ENCODE measurements around the gene ENOX1.

ENOX1 gene

DNA sequence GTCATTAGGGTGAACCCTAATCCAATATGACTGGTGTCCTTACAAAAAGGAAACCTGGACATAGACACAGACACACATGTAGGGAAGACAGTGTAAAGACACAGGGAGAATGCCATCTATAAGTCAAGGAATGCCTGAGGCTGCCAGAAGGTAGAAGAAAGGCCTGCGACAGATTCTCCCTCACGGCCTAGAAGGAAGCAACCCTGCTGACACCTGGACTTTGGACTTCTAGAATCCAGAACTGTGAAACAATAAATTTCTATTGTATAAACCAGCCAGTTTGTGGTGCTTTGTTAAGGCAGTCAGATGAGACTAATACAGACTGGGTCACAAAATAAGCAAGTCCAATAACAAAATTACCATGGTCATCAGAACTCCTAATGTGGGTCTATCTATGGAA is 120.4 kb downstream of the ENOX1 start:
- no peak for DNase-seq
- no peak overlapping the region for H4K12ac ChIP-seq (ENCODE audit: low read depth, low read length)
- H3K14ac ChIP-seq (ENCODE audit: low read length), result no peak overlapping the region
- no peaks in the 10 kb centered on the region for H3K4me1 ChIP-seq (ENCODE audit: control insufficient read depth in 1 of 2, insufficient read depth in 2 of 2, low read length in 2 of 2)
- WGBS (ENCODE audit: extremely low coverage, insufficient coverage, insufficient read length), result no CpG with 5 or more reads among the region's 2 CpGs
- no peak overlapping the region for H3K4ac ChIP-seq (ENCODE audit: low read depth, low read length)
- H3K9me3 ChIP-seq (ENCODE audit: insufficient read depth, low read depth, low read length), result no peaks in the 10 kb centered on the region
- no peak overlapping the region for H3K9ac ChIP-seq (ENCODE audit: low read length)
- H3K27ac ChIP-seq (ENCODE audit: low read depth, low read length), result no peak overlapping the region
- H3K27me3 ChIP-seq (ENCODE audit: insufficient read depth, low read length), result no peaks in the 10 kb centered on the region
- no peak overlapping the region for H4K8ac ChIP-seq (ENCODE audit: low read depth, low read length)
- no peak overlapping the region for H2AFZ ChIP-seq (ENCODE audit: insufficient read depth, low read length, poor library complexity)
- H3K4me3 ChIP-seq (ENCODE audit: low read depth, low read length), result no peak overlapping the region
- H2AK5ac ChIP-seq (ENCODE audit: low read length), result no peak overlapping the region
- H3K4me2 ChIP-seq (ENCODE audit: low read length), result no peak overlapping the region
- no peaks in the 10 kb centered on the region for H3K79me1 ChIP-seq (ENCODE audit: low read length)
- H3K79me2 ChIP-seq (ENCODE audit: control insufficient read depth, insufficient read depth, low read length, poor library complexity), result no peaks in the 10 kb centered on the region
- H3K18ac ChIP-seq (ENCODE audit: low read length), result no peak overlapping the region
- H3K23ac ChIP-seq (ENCODE audit: low read length), result no peak overlapping the region
- no peak overlapping the region for H2BK12ac ChIP-seq (ENCODE audit: low read length)
- H4K91ac ChIP-seq (ENCODE audit: low read depth, low read length), result no peak overlapping the region
- H3K36me3 ChIP-seq (ENCODE audit: control insufficient read depth in 1 of 2, insufficient read depth in 2 of 2, low read length in 2 of 2), result no peaks in the 10 kb centered on the region
- no peak overlapping the region for H2BK120ac ChIP-seq (ENCODE audit: insufficient read depth, low read length, poor library complexity)
- H2BK5ac ChIP-seq (ENCODE audit: low read depth, low read length, poor library complexity), result no peak overlapping the region

DNA sequence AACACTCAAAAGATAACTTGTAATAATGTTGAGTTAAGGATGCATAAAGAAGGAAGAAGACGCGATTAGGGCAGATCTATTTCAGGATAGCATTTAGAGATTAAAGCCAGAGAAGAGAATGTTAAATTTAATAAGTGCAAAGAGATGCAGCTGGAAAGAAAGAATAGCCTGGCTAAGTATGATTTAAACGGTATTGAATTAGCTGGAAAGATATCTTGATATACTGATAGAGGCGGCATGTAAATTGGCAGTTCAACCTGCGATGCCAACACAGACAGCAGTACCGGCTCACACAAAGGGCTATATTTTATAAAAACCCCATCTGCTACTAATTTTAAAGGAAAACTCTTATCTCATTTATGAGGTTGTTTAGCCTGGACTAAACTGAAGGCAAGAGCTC is 121.4 kb downstream of the ENOX1 start:
- H3K27me3 ChIP-seq (ENCODE audit: insufficient read depth, low read length), result no peaks in the 10 kb centered on the region
- H2BK12ac ChIP-seq (ENCODE audit: low read length), result no peak overlapping the region
- no CpG with 5 or more reads among the region's 6 CpGs for WGBS (ENCODE audit: extremely low coverage, insufficient coverage, insufficient read length)
- H3K14ac ChIP-seq (ENCODE audit: low read length), result no peak overlapping the region
- no peaks in the 10 kb centered on the region for H3K79me2 ChIP-seq (ENCODE audit: control insufficient read depth, insufficient read depth, low read length, poor library complexity)
- no peaks in the 10 kb centered on the region for H3K36me3 ChIP-seq (ENCODE audit: control insufficient read depth in 1 of 2, insufficient read depth in 2 of 2, low read length in 2 of 2)
- no peak overlapping the region for H3K18ac ChIP-seq (ENCODE audit: low read length)
- no peak for DNase-seq
- no peak overlapping the region for H3K27ac ChIP-seq (ENCODE audit: low read depth, low read length)
- H3K4ac ChIP-seq (ENCODE audit: low read depth, low read length), result no peak overlapping the region
- H4K12ac ChIP-seq (ENCODE audit: low read depth, low read length), result no peak overlapping the region
- no peak overlapping the region for H4K8ac ChIP-seq (ENCODE audit: low read depth, low read length)
- H2AK5ac ChIP-seq (ENCODE audit: low read length), result no peak overlapping the region
- H2AFZ ChIP-seq (ENCODE audit: insufficient read depth, low read length, poor library complexity), result no peak overlapping the region
- H3K23ac ChIP-seq (ENCODE audit: low read length), result no peak overlapping the region
- H3K9ac ChIP-seq (ENCODE audit: low read length), result no peak overlapping the region
- H3K79me1 ChIP-seq (ENCODE audit: low read length), result no peaks in the 10 kb centered on the region
- no peaks in the 10 kb centered on the region for H3K9me3 ChIP-seq (ENCODE audit: insufficient read depth, low read depth, low read length)
- no peak overlapping the region for H2BK5ac ChIP-seq (ENCODE audit: low read depth, low read length, poor library complexity)
- no peak overlapping the region for H2BK120ac ChIP-seq (ENCODE audit: insufficient read depth, low read length, poor library complexity)
- H3K4me1 ChIP-seq (ENCODE audit: control insufficient read depth in 1 of 2, insufficient read depth in 2 of 2, low read length in 2 of 2), result no peaks in the 10 kb centered on the region
- no peak overlapping the region for H3K4me3 ChIP-seq (ENCODE audit: low read depth, low read length)
- H4K91ac ChIP-seq (ENCODE audit: low read depth, low read length), result no peak overlapping the region
- no peak overlapping the region for H3K4me2 ChIP-seq (ENCODE audit: low read length)

DNA sequence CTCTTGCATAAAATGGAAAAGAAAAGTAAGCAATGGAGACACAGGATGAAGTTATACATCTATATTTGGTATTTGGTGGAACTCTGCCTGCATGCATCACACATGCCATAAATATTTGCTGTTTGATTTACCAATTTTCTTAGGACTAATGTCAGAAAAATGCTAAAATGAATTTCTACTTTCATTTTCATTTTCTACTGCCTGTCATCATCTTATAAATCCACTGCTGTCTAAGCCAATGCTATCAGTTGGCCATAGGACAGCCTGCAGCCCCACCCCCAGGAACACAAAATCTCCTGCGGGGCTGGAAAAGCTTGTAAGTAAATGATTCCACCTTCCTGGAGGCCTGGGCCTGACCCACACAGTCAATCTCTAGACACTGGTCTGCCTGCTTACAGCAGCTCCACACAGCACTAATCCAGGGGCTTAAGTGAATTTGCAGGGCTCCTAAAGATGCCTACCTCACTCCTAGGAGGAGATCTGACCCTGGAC is 122.0 kb downstream of the ENOX1 start:
- Histone ChIP-seq H3K9ac (ENCODE audit: low read length) (no peak overlapping the region), H3K36me3 (ENCODE audit: control insufficient read depth in 1 of 2, insufficient read depth in 2 of 2, low read length in 2 of 2) (no peaks in the 10 kb centered on the region), H2BK12ac (ENCODE audit: low read length) (no peak overlapping the region), H3K4me1 (ENCODE audit: control insufficient read depth in 1 of 2, insufficient read depth in 2 of 2, low read length in 2 of 2) (no peaks in the 10 kb centered on the region), H3K79me1 (ENCODE audit: low read length) (no peaks in the 10 kb centered on the region), H3K14ac (ENCODE audit: low read length) (no peak overlapping the region), H2BK5ac (ENCODE audit: low read depth, low read length, poor library complexity) (no peak overlapping the region), H3K27me3 (ENCODE audit: insufficient read depth, low read length) (no peaks in the 10 kb centered on the region), H3K79me2 (ENCODE audit: control insufficient read depth, insufficient read depth, low read length, poor library complexity) (no peaks in the 10 kb centered on the region), H4K8ac (ENCODE audit: low read depth, low read length) (no peak overlapping the region), H3K4me3 (ENCODE audit: low read depth, low read length) (no peak overlapping the region), H2AK5ac (ENCODE audit: low read length) (no peak overlapping the region), H2BK120ac (ENCODE audit: insufficient read depth, low read length, poor library complexity) (no peak overlapping the region), H4K12ac (ENCODE audit: low read depth, low read length) (no peak overlapping the region), H3K23ac (ENCODE audit: low read length) (no peak overlapping the region), H3K27ac (ENCODE audit: low read depth, low read length) (no peak overlapping the region), H3K4ac (ENCODE audit: low read depth, low read length) (no peak overlapping the region), H3K4me2 (ENCODE audit: low read length) (no peak overlapping the region), H3K18ac (ENCODE audit: low read length) (no peak overlapping the region), H3K9me3 (ENCODE audit: insufficient read depth, low read depth, low read length) (no peaks in the 10 kb centered on the region), H4K91ac (ENCODE audit: low read depth, low read length) (no peak overlapping the region), H2AFZ (ENCODE audit: insufficient read depth, low read length, poor library complexity) (no peak overlapping the region)
- no CpG with 5 or more reads among the region's 1 CpG for WGBS (ENCODE audit: extremely low coverage, insufficient coverage, insufficient read length)
- peak; percentile 53 to 75 for DNase-seq

DNA sequence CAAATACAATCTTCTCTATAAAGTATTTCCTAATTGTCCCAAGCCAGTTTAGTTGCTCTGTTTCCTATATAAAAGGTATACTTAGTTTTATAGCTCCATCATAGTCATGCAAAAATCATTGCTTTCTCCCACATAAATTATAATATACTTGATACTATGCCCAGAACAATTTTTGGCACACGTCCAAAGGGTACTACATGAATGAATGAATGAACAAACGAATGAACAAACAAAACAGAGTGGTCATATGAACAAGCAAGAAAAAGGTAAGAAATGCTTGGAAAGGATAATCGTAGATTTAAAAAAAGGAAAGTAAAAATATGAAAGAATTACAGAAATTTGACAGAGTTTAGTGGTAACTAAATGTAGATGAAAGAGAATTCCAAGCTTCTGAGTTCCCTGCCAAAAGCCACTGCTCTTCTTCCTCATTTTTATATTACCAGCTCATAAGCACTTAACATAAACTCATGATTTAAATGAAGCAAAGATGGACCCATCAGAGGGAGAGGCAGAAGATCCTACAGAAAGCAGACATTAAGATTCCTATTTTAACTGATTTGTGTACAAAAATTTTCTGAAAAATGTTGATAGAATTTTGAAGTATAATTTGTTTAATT is 123.2 kb downstream of the ENOX1 start:
- Histone ChIP-seq H3K18ac (ENCODE audit: low read length) (no peak overlapping the region), H2BK12ac (ENCODE audit: low read length) (no peak overlapping the region), H4K91ac (ENCODE audit: low read depth, low read length) (no peak overlapping the region), H3K9ac (ENCODE audit: low read length) (no peak overlapping the region), H4K12ac (ENCODE audit: low read depth, low read length) (no peak overlapping the region), H4K8ac (ENCODE audit: low read depth, low read length) (no peak overlapping the region), H3K4me1 (ENCODE audit: control insufficient read depth in 1 of 2, insufficient read depth in 2 of 2, low read length in 2 of 2) (no peaks in the 10 kb centered on the region), H2BK120ac (ENCODE audit: insufficient read depth, low read length, poor library complexity) (no peak overlapping the region), H3K4ac (ENCODE audit: low read depth, low read length) (no peak overlapping the region), H3K14ac (ENCODE audit: low read length) (no peak overlapping the region), H2AFZ (ENCODE audit: insufficient read depth, low read length, poor library complexity) (no peak overlapping the region), H3K9me3 (ENCODE audit: insufficient read depth, low read depth, low read length) (no peaks in the 10 kb centered on the region), H3K79me1 (ENCODE audit: low read length) (no peaks in the 10 kb centered on the region), H3K27me3 (ENCODE audit: insufficient read depth, low read length) (no peaks in the 10 kb centered on the region), H3K4me2 (ENCODE audit: low read length) (no peak overlapping the region), H3K36me3 (ENCODE audit: control insufficient read depth in 1 of 2, insufficient read depth in 2 of 2, low read length in 2 of 2) (no peaks in the 10 kb centered on the region), H3K27ac (ENCODE audit: low read depth, low read length) (no peak overlapping the region), H3K79me2 (ENCODE audit: control insufficient read depth, insufficient read depth, low read length, poor library complexity) (no peaks in the 10 kb centered on the region), H3K23ac (ENCODE audit: low read length) (no peak overlapping the region), H2AK5ac (ENCODE audit: low read length) (no peak overlapping the region), H3K4me3 (ENCODE audit: low read depth, low read length) (no peak overlapping the region), H2BK5ac (ENCODE audit: low read depth, low read length, poor library complexity) (no peak overlapping the region)
- DNase-seq, result no peak
- WGBS (ENCODE audit: extremely low coverage, insufficient coverage, insufficient read length), result 100% methylated on average over 1 of the region's 3 CpGs
